G401 (cell line): Measurements from ENCODE around the gene ARHGAP33. TPM values are rescaled to one million over a fixed set of nuclear protein-coding genes. Genes with fewer than 3 reads are reported as not detected.

Experiments
- DNase-seq: peaks from one replicate; pipeline ENCODE4 v3.0.0-alpha.2; 2015; ENCODE audit warnings: low spot score
- in situ Hi-C: cut with HindIII; loops from 2 replicates; pipeline ENCODE4 v1.10.0; 2016; ENCODE audit warnings: low sequenced_read_pairs, mixed read lengths
- total RNA-seq: library from RNA; depleted of rRNA; stranded (reverse); fragments of >200 nt; shearing (Covaris generic); gene quantifications from 2 replicates; pipeline ENCODE4 v1.2.3, GENCODE V29; 2014

ARHGAP33 gene
- total RNA-seq, 1 experiment from 2014 or later, result 4.6 TPM

GRCh38 chr19:35773020-35773806, 2.2 kb upstream of the ARHGAP33 start:
- in situ Hi-C loops, result no loop called here
- no peak for DNase-seq

GRCh38 chr19:35774274-35775045, 904 bp upstream of the ARHGAP33 start:
- DNase-seq, result peak; percentile 25
- in situ Hi-C loops, result no loop called here

GRCh38 chr19:35775046-35775297, 392 bp upstream of the ARHGAP33 start:
- in situ Hi-C loops, result no loop called here
- no peak for DNase-seq

GRCh38 chr19:35776102-35776788, 881 bp downstream of the ARHGAP33 start:
- in situ Hi-C loops, result no loop called here

GRCh38 chr19:35777086-35777841, 1.9 kb downstream of the ARHGAP33 start:
- no peak for DNase-seq

More at GRCh38 chr19:35776102-35776788, 881 bp downstream of the ARHGAP33 start:
- peak; percentile 18 for DNase-seq

GRCh38 chr19:35777961-35778360, 2.6 kb downstream of the ARHGAP33 start:
- in situ Hi-C loops, result no loop called here
- no peak for DNase-seq

More at GRCh38 chr19:35777086-35777841, 1.9 kb downstream of the ARHGAP33 start:
- in situ Hi-C loops, result no loop called here

- in situ Hi-C loops, result no loop called here
- DNase-seq, result no peak
Measured at GRCh38 chr19:35779033-35779432, 3.7 kb downstream of the ARHGAP33 start.

- in situ Hi-C loops, result no loop called here
- DNase-seq, result no peak
Measured at GRCh38 chr19:35780058-35780457, 4.7 kb downstream of the ARHGAP33 start.

- in situ Hi-C loops, result no loop called here
Measured at GRCh38 chr19:35780717-35781116, 5.4 kb downstream of the ARHGAP33 start.

GRCh38 chr19:35781650-35782049, 6.3 kb downstream of the ARHGAP33 start:
- in situ Hi-C loops, result no loop called here
- DNase-seq, result no peak

More at GRCh38 chr19:35780717-35781116, 5.4 kb downstream of the ARHGAP33 start:
- no peak for DNase-seq

GRCh38 chr19:35782589-35782988, 7.2 kb downstream of the ARHGAP33 start:
- in situ Hi-C loops, result no loop called here
- DNase-seq, result no peak

- in situ Hi-C loops, result no loop called here
- DNase-seq, result no peak
Measured at GRCh38 chr19:35783469-35784434, 8.4 kb downstream of the ARHGAP33 start.

GRCh38 chr19:35784503-35785338, 9.4 kb downstream of the ARHGAP33 start:
- no peak for DNase-seq

GRCh38 chr19:35785339-35785627, 9.9 kb downstream of the ARHGAP33 start:
- in situ Hi-C loops, result no loop called here
- no peak for DNase-seq

More at GRCh38 chr19:35784503-35785338, 9.4 kb downstream of the ARHGAP33 start:
- in situ Hi-C loops, result no loop called here

- in situ Hi-C loops, result no loop called here
Measured at GRCh38 chr19:35786299-35787160, 11.2 kb downstream of the ARHGAP33 start.

GRCh38 chr19:35787227-35787799, 11.9 kb downstream of the ARHGAP33 start:
- in situ Hi-C loops, result no loop called here
- DNase-seq, result no peak

More at GRCh38 chr19:35786299-35787160, 11.2 kb downstream of the ARHGAP33 start:
- DNase-seq, result no peak
